Liver (tissue), 9 donors: Measurements from ENCODE around the gene NPTX2. TPM values are rescaled to one million over a fixed set of nuclear protein-coding genes. Genes with fewer than 3 reads are reported as not detected.

Experiments used
- DNase-seq: peaks from one replicate; pipeline ENCODE4 v3.0.0-alpha.2; 2017; ENCODE audit warnings: low spot score
- H3K27ac ChIP-seq, 2 donors: one replicate each; pipeline ENCODE4 v1.7.0; 2013; ENCODE audit warnings: inconsistent platforms in 2 of 2, low read length in 2 of 2, control low read depth in 1 of 2, low read depth in 1 of 2, mild to moderate bottlenecking in 1 of 2
- H3K27me3 ChIP-seq, 4 donors: one replicate each; pipeline versions ENCODE4 v1.6.1 to v1.7.0; 2013; ENCODE audit warnings: low read length in 3 of 4, inconsistent platforms in 1 of 4, mild to moderate bottlenecking in 1 of 4, moderate library complexity in 1 of 4; ENCODE audit not compliant: control insufficient read depth in 4 of 4, insufficient read depth in 4 of 4
- H3K36me3 ChIP-seq, 4 donors: one replicate each; pipeline versions ENCODE4 v1.6.1 to v1.7.0; 2013; ENCODE audit warnings: low read length in 3 of 4, mild to moderate bottlenecking in 3 of 4, low read depth in 1 of 4, moderate library complexity in 1 of 4; ENCODE audit not compliant: control insufficient read depth in 4 of 4, insufficient read depth in 3 of 4
- H3K4me1 ChIP-seq, 4 donors: one replicate each; pipeline versions ENCODE4 v1.6.1 to v1.7.0; 2013; ENCODE audit warnings: low read length in 3 of 4, mild to moderate bottlenecking in 3 of 4, moderate library complexity in 1 of 4; ENCODE audit not compliant: control insufficient read depth in 4 of 4, insufficient read depth in 4 of 4
- H3K4me3 ChIP-seq, 3 donors: one replicate each; pipeline versions ENCODE4 v1.6.1 to v1.7.0; 2013; ENCODE audit warnings: low read length in 3 of 3, control low read depth in 1 of 3, low read depth in 1 of 3, mild to moderate bottlenecking in 1 of 3
- H3K9ac ChIP-seq, 2 donors: one replicate each; pipeline ENCODE4 v1.7.0; 2013; ENCODE audit warnings: low read length in 2 of 2, mild to moderate bottlenecking in 2 of 2, moderate library complexity in 2 of 2, control low read depth in 1 of 2, low read depth in 1 of 2
- H3K9me3 ChIP-seq, 4 donors: one replicate each; pipeline versions ENCODE4 v1.6.1 to v1.7.0; 2013; ENCODE audit warnings: low read length in 3 of 4; ENCODE audit not compliant: control insufficient read depth in 4 of 4
- CTCF ChIP-seq: fragments of 150-350 bp; IDR thresholded peaks from 2 replicates; pipeline ENCODE4 v1.5.1; 2017; ENCODE audit warnings: improper control_type of control experiment, low read depth, low read length; ENCODE audit not compliant: missing input control
- FOXA1 ChIP-seq: IDR thresholded peaks from 2 replicates; pipeline ENCODE4 v1.6.1; 2016; ENCODE audit warnings: antibody characterized with exemption
- FOXA2 ChIP-seq: IDR thresholded peaks from 2 replicates; pipeline ENCODE4 v1.6.1; 2016; ENCODE audit warnings: antibody characterized with exemption
- GABPA ChIP-seq, 2 donors: IDR thresholded peaks in 1 of 2; conservative IDR thresholded peaks in 1 of 2; 2 replicates each; pipeline ENCODE4 v1.6.1; 2016; ENCODE audit warnings: antibody characterized with exemption in 2 of 2, mild to moderate bottlenecking in 1 of 2, moderate library complexity in 1 of 2
- HNF4A ChIP-seq, 2 donors: conservative IDR thresholded peaks; 2 replicates each; pipeline ENCODE4 v1.6.1; 2016; ENCODE audit warnings: antibody characterized with exemption in 2 of 2, mild to moderate bottlenecking in 2 of 2
- HNF4G ChIP-seq: IDR thresholded peaks from 2 replicates; pipeline ENCODE4 v1.6.1; 2016; ENCODE audit warnings: antibody characterized with exemption
- JUND ChIP-seq, 2 donors: IDR thresholded peaks; 2 replicates each; pipeline ENCODE4 v1.6.1; 2016; ENCODE audit warnings: antibody characterized with exemption in 2 of 2
- NR2F2 ChIP-seq: IDR thresholded peaks from 2 replicates; pipeline ENCODE4 v1.6.1; 2016; ENCODE audit warnings: antibody characterized with exemption
- RAD21 ChIP-seq, 2 donors: IDR thresholded peaks; 2 replicates each; pipeline ENCODE4 v1.6.1; 2016; ENCODE audit warnings: antibody characterized with exemption in 2 of 2, mild to moderate bottlenecking in 2 of 2
- REST ChIP-seq: IDR thresholded peaks from 2 replicates; pipeline ENCODE4 v1.6.1; 2016; ENCODE audit warnings: antibody characterized with exemption, mild to moderate bottlenecking
- RXRA ChIP-seq, 2 donors: IDR thresholded peaks; 2 replicates each; pipeline ENCODE4 v1.6.1; 2017 to 2018; ENCODE audit warnings: antibody characterized with exemption in 2 of 2, mild to moderate bottlenecking in 1 of 2
- SP1 ChIP-seq: IDR thresholded peaks from 2 replicates; pipeline ENCODE4 v1.6.1; 2018; ENCODE audit warnings: antibody characterized with exemption, mild to moderate bottlenecking
- TAF1 ChIP-seq: conservative IDR thresholded peaks from 2 replicates; pipeline ENCODE4 v1.6.1; 2016; ENCODE audit warnings: antibody characterized with exemption, mild to moderate bottlenecking
- YY1 ChIP-seq: IDR thresholded peaks from 2 replicates; pipeline ENCODE4 v1.6.1; 2016; ENCODE audit warnings: antibody characterized with exemption, mild to moderate bottlenecking
- WGBS: extraction: QIAGEN DNeasy Blood & Tissue Kit; methylation state at CpG from one replicate; pipeline ENCODE4 v1.1.7; 2013; 5-methylcytosine and 5-hydroxymethylcytosine counted together
- polyA plus RNA-seq, 2 donors: library from polyadenylated mRNA; stranded (reverse) in 1 of 2; unstranded in 1 of 2; fragments of 200-250 nt in 1 of 2; fragments of >200 nt in 1 of 2; fragmentation: Nextera tagmentation in 1 of 2; extraction: Ambion mirVana in 1 of 2; gene quantifications; one replicate each; pipeline versions ENCODE4 v1.2.1 to v1.2.3, GENCODE V29; 2013 to 2015
- total RNA-seq, 2 donors: library from RNA; depleted of rRNA; stranded (reverse); fragments of >200 nt; gene quantifications; one replicate each; pipeline ENCODE4 v1.2.3, GENCODE V29; 2014
- TF ChIP-seq, protein P1 (sequence below): IDR thresholded peaks from 2 replicates; pipeline ENCODE4 v1.6.1; 2016; ENCODE audit warnings: antibody characterized with exemption
- TF ChIP-seq, protein P2 (sequence below): IDR thresholded peaks from 2 replicates; pipeline ENCODE4 v1.6.1; 2016; ENCODE audit warnings: antibody characterized with exemption
- TF ChIP-seq, protein P3 (sequence below): IDR thresholded peaks from 2 replicates; pipeline ENCODE4 v1.6.1; 2016; ENCODE audit warnings: antibody characterized with exemption
- donor health status: healthy.
- donor health status: healthy.
- donor health status: healthy.
- donor health status: healthy.
- donor health status: healthy.

NPTX2 gene
- total and polyA plus RNA-seq, 4 donors, result 0.09 to 1.5 (median 0.58) TPM

GRCh38 chr7:98651760-98652159 lies 34.7 kb downstream of the NPTX2 start:
- Histone ChIP-seq H3K4me1 (no peaks in the 10 kb centered on the region), H3K4me3 (no peak overlapping the region), H3K9me3 (no peaks in the 10 kb centered on the region), H3K27me3 (no peaks in the 10 kb centered on the region), H3K36me3 (no peaks in the 10 kb centered on the region), H3K9ac (no peak overlapping the region), H3K27ac (no peak overlapping the region)
- no peak for DNase-seq
- 88% methylated on average over 6 of the region's 6 CpGs for WGBS
- TF ChIP-seq FOXA1 (no peak), SP1 (no peak), HNF4G (no peak), GABPA (IDR thresholded peaks at IDR 0.05 in 1 of 2, conservative IDR thresholded peaks at IDR 0.05 in 1 of 2) (no peak)

DNA sequence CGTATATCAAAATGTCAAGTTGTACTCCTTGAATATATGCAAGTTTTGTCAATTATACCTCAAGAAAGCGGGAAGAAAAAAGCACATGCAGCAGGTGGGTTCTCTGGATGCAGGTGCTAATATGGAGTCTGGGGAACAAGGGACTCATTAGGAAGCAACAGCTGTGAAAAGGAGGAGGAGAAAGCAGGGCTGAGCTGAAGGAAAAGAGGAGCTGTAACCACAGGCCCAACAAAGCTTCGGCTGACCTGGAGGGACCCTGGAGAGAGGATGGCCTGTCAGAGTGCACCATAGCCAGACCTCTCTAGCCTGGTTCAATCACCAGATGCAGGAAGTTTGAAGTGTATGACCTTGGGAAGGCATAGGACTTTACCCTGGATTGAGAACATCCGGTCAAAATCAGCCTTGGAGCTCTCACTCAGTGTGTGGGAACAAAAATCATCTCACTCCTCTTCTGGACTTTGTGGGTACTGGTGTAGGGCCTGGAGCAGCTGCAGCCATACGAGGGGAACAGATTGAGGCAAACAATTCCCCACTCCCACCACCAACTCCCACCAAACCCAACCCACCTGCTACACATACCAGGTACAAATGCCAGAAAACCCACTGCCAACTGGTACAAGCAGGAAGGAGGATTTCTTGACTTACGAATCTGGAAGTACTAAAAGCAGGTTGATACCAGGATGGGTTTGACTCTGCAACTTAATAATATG lies 36.7 kb downstream of the NPTX2 start:
- Histone ChIP-seq H3K27ac (no peak overlapping the region), H3K4me3 (no peak overlapping the region), H3K27me3 (no peaks in the 10 kb centered on the region), H3K36me3 (no peaks in the 10 kb centered on the region), H3K4me1 (no peaks in the 10 kb centered on the region), H3K9ac (no peak overlapping the region), H3K9me3 (no peaks in the 10 kb centered on the region)
- 84% methylated on average over 6 of the region's 6 CpGs for WGBS
- DNase-seq, result no peak
- TF ChIP-seq JUND (IDR thresholded peaks at IDR 0.05), result no peak
- TF ChIP-seq, protein P1, sequence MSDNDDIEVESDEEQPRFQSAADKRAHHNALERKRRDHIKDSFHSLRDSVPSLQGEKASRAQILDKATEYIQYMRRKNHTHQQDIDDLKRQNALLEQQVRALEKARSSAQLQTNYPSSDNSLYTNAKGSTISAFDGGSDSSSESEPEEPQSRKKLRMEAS, result no peak
- TF ChIP-seq HNF4A (conservative IDR thresholded peaks at IDR 0.05), result no peak
- TF ChIP-seq GABPA (IDR thresholded peaks at IDR 0.05 in 1 of 2, conservative IDR thresholded peaks at IDR 0.05 in 1 of 2), result no peak
- no peak for TF ChIP-seq TAF1
- no peak for TF ChIP-seq CTCF
- TF ChIP-seq FOXA1, result no peak
- no peak for TF ChIP-seq REST
- no peak for TF ChIP-seq HNF4G
- TF ChIP-seq, protein P2, sequence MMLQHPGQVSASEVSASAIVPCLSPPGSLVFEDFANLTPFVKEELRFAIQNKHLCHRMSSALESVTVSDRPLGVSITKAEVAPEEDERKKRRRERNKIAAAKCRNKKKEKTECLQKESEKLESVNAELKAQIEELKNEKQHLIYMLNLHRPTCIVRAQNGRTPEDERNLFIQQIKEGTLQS, result no peak
- TF ChIP-seq, protein P3, sequence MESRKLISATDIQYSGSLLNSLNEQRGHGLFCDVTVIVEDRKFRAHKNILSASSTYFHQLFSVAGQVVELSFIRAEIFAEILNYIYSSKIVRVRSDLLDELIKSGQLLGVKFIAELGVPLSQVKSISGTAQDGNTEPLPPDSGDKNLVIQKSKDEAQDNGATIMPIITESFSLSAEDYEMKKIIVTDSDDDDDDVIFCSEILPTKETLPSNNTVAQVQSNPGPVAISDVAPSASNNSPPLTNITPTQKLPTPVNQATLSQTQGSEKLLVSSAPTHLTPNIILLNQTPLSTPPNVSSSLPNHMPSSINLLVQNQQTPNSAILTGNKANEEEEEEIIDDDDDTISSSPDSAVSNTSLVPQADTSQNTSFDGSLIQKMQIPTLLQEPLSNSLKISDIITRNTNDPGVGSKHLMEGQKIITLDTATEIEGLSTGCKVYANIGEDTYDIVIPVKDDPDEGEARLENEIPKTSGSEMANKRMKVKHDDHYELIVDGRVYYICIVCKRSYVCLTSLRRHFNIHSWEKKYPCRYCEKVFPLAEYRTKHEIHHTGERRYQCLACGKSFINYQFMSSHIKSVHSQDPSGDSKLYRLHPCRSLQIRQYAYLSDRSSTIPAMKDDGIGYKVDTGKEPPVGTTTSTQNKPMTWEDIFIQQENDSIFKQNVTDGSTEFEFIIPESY, result no peak
- no peak for TF ChIP-seq NR2F2
- TF ChIP-seq RXRA (IDR thresholded peaks at IDR 0.05), result no peak
- no peak for TF ChIP-seq RAD21 (IDR thresholded peaks at IDR 0.05)
- no peak for TF ChIP-seq YY1
- no peak for TF ChIP-seq FOXA2
